GM12872 (cell line): Measurements from ENCODE around the gene SLC18A2.
A peak's percentile ranks its signal among the peaks of the same experiment; 100 is the strongest.

Source experiments
- CTCF ChIP-seq: IDR thresholded peaks from 3 replicates; pipeline ENCODE4 v1.5.1; 2011; ENCODE audit warnings: low read depth, mild to moderate bottlenecking, low read length, moderate library complexity; ENCODE audit not compliant: insufficient read depth

The SLC18A2 gene

DNA sequence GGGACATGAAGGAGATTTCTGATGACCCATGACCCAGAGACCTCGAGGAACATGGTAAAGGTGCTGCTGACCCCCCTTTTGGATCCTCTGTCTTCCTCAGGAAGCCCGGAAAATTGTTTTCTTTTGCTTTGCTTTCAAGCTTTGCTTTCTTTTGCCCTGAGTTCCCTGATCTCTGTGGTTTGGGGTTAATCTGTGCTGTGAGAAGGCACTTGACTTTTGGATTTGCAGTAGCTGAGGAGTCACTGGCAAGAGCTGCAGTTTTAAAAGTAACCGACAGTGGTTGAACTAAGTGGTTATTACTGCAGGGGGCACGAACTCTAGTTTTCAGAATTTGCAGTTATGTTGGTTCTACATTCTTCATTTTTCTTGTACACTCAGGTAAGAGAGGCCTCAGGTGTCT, 81.3 kb downstream of the SLC18A2 start:
- peak; percentile 21; the same call in 1 of the 3 replicates for TF ChIP-seq CTCF

DNA sequence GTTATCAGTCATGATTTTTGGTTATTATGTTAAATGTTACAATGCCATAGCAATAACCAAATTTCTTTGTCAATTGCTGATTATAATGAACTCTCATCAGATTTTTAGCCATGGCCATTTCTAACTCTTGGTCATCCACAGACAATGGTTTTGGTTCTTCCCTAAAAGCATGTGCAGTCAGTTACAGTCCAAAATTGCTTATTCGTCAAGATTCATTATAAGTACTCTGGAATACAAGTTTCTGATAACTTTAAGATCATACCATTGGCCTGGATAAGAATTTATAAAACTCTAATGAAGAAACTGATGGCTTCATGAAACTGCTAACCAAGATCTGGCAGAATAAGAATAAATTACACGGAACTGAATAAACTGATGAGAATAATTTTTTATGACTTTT, 83.5 kb downstream of the SLC18A2 start:
- TF ChIP-seq CTCF, result no peak

DNA sequence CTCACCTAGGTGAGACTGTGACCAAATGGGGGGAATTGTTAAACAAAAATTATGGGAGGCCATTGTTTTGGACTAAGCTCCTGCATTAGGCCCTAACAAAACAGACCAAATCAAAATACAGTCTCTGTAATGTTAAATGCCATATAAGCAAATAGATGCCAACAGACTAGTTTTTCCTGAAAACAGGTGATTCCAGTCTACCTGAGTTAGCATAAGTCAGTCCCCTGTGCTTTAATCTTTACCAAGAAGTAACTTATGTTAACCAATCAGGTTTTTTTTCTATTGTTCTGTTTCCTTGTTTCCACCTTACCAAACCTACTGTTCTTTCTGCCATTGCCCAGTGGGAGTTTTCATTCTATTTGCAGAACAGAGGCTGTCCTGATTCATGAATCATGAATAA, 86.3 kb downstream of the SLC18A2 start:
- TF ChIP-seq CTCF, result no peak
